GM19395 (cell line): ENCODE data around the gene PEF1.

Experiments used
- ATAC-seq: cut with Tn5 transposase; IDR thresholded peaks from one replicate; pipeline ENCODE4 v1.9.1; 2021; ENCODE audit warnings: mild to moderate bottlenecking, moderate library complexity; ENCODE audit not compliant: unreplicated experiment

The PEF1 gene

DNA sequence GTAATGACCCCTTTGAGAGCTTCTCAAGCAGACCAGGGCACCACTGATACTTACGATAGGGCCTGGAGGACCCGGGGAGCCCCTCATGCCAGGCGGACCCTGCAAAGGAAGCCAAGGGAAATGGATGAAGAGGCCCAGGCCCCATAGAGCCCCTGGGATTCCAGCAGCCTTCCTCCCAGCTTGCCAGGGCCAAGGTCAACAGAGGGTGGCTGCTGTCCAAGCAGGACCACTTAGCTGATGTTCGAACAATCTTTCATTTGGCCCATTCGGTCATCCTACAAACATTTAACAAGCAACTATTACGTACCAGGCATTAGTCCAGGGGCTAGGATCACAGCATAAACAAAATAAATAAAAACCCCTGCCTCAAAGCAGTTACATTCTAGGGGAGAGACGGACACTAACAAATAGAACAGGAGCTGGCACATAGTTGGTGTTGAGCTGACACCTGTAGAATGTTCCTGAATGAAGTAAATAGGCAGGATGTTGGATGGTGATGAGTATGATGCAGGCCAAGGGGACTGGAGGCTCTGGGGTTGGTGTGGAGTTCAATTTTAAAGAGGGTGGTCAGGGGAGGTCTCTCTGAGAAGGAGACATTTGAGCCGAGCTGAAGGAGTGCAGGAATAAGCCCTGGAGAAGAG, 27.0 kb upstream of the PEF1 start:
- no peak for ATAC-seq

DNA sequence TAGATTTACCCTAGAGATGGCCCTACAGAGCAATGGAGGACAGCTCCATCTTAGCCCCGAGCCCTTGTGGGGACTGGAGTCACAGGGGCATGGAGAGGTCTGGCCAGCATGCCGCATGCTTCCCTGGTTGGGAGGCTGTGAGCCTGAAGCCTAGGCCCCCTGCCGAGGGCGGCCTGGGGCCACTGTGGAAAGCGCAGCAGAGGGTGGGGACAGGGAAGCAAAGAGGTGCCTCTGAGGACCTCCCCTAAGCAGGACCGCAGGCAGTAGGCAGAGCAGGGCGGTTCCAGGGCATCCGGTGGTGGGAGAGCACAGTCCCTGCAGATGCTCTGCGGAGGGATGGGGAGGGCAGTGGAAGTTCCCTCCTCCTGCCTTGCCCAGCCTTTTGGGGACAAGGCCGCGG, 26.5 kb upstream of the PEF1 start:
- no peak for ATAC-seq

DNA sequence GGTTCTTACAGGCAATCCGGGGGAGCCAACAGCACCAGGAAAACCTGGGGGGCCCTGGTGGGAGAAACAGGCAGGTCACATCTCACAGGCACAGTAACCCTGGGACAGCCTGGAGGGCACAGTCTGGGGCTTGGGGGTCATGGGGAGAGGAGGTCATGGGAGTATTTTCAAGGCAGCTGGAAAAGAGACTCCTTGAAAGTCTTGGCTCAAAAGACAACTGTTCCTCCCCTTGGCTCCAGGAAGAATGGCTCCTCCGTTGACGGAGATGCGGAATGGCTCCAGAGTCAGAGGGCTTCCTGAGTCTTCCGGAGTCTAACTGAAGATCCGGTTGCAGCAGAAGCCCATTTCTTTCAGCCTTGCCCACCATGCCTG, 25.9 kb upstream of the PEF1 start:
- ATAC-seq = no peak

DNA sequence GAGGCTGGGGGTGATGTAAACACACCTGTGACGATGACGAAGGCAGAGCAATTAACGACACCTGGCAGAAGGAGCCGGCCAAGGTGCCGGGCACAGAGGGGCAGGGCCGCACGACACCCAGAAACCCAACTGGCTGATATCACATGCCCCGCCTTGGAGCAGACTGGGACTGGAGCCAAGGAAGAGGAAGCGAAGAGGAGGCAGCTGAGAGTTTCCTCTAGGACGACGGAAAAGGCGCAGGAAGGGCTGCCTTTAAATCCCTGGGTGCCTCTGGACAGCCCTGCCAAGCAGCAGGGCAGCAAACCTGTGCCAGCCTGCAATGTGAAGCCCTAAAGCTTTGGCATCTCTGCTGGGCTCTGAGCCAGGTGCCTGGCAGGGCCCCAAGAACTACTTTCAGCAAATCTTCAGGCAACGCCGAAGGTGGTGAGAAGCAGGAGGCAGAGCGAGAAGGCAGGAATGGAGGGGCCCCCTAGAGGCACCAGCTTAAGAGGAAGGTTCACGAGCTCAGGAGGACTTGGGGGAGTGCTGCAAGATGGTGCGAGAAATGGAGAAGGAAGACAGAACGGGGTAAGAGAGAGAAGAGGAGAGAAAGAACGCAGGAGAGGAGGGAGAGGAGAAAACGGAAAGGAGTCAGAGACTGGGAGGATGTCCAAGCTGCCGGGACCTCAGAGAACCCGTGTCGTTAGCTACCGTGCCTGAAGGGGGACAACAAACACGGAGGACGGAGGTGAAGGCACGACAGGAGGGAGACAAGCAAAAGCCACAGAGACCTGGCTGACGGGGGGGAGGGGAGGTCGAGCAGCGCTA, 25.3 kb upstream of the PEF1 start:
- no peak for ATAC-seq

DNA sequence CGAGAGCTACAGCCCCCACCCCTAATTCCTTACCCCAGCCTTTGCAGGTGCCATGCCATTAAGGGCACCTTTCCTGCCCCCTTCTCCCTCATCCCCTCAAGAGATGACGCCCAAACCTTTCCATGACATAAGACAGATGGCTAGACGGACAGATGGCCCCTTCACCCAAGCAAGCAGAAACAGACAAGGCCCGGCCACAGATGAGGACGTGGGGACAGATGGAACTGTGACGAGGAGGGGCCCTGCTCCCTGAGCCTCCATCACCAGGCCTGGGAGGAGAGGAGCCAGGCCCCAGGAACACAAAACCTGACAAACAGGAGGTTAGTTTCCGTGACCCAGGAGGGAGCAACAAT, 24.7 kb upstream of the PEF1 start:
- no peak for ATAC-seq

DNA sequence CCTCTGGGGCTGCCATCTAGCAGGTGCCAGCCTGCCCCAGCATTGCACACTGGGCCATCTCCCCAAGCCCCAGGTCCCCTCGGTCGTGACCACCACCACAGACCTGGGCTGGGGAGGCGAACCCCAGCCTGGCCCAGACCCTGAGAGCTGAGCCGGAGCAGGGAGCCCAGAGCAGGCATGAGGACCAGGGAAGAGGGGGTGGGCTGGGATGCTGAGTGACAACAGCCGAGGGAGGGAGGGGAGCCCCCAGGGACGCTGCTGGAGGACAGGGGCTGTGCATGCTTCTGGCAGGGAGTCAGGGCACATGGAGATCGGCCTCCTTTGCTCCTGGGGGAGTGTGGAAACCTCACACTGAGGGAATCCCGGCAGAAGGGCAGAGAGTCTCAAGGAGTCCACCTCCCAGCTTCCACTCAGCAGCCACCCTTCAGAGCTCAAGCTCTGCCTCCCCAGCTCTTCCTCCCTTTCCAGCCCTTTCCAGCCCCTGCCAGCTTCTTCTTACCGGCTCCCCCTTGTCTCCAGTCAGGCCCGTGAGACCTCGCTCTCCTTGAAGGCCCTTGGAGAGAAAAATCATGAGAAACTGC, 23.7 kb upstream of the PEF1 start:
- ATAC-seq = no peak

DNA sequence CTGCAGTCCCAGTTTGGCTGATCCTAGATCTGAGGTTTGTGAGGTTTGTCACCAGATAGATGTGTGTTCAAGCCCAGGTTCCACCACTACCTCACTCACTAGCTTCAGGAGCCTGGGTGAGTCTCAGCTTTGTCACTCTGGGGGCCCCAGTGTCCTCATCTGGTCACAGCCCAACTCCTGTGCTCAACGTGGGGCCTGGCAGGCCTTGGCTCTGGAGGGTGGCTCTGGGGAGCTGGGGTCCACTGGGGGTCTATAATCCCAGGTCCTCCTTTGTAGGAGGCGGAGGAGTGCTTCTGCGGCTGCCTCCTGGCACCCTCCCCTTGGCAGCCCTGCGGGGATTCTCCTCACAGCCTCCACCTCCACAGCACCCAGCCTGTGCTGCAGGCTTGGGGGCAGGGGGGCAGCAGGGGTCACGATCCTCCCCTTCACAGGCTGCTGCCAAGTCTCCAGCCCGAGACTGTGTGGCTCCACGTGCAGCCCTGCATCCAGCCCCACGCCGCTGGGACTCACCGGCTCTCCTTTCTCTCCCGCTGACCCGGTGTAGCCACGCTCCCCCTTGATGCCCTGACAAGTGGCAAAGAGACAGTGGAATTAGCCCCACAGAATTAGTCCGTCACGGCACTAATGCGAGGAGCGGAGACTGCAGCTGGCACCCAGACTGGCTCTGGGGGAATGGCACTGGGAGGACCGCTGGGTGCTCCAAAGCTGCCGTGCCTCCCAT, 22.5 kb upstream of the PEF1 start:
- no peak for ATAC-seq

DNA sequence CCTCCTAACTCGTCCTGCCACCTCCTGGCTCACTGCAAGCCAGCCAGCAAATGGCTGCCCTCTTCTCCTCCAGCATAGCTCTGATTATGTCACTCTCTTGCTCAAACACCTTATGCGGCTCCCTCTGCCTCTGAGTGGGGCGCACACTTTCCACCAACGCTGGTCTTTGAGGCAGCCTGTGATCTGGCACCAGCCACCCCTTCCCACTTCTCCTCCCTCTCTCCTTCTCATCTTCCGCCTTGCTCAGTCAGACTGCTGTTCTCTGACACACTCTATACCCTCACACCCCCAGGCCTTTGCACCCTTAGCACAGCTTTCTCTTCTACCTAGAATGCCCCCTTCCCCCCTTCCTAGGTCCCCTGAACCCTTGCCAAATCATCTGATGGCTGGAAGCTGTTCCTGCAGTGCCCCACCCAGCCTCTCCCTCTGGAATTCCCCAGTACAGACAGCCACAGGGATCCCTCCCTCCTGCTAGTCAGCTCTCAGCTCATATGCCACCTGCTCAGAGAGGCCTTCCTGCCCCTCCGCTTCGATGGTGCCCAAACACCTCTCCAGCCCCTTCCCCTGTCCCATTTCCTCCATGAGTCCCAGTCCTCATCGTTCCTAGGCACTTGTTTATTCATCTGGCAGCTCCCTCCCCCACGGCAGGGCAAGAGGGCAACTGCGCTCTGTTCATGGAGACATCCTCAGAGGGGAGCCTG, 21.7 kb upstream of the PEF1 start:
- no peak for ATAC-seq

DNA sequence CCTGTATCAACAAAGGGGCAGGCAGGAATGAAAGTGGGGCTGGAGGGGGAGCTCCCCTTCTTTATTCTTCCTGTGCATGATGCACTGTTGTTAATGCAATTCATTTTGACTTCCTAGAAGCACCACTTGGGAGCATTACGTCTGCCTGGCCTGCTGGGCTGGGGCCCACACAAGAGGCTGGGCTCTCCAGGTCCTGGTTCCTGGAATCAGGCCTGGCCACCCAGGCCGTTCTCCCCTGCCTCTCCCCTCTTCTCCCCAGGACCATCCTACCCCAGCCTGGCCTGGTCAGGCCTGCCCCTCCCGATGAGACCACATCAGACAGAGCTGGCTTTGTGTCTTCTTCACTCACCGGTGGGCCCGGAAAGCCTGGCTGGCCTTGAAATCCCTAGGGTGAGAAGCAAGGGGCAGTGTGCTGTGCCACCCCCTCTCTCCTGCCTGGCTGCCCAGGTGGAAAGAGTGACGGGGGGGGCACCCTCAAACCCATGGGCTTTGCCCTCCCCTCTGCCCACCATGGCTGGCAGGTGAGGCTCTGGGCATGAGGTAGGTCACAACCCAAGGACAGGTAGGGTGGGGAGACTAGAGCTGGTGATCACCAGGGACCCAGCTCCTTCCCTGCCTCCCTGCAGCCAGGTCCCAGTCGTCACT, 20.7 kb upstream of the PEF1 start:
- ATAC-seq = no peak

DNA sequence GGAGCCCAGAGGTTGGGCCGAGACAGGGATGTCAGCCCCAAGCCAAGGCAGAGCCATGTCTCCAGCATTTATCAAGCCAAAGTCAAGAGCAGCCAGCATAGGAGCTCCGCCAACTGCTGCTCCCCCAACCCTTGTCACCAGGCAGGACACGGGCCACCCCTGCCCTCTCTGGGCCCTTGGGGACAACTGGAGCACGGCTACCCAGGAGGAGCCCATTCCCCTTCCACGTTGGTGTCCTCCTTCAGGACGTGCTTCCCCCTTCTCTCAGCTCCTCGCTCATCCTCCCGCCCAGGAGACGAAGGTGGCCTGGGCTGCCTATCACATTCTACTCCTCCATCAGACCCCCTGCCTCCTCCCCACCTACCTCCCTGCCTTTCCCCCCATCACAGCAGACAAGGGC, 19.9 kb upstream of the PEF1 start:
- ATAC-seq = no peak

DNA sequence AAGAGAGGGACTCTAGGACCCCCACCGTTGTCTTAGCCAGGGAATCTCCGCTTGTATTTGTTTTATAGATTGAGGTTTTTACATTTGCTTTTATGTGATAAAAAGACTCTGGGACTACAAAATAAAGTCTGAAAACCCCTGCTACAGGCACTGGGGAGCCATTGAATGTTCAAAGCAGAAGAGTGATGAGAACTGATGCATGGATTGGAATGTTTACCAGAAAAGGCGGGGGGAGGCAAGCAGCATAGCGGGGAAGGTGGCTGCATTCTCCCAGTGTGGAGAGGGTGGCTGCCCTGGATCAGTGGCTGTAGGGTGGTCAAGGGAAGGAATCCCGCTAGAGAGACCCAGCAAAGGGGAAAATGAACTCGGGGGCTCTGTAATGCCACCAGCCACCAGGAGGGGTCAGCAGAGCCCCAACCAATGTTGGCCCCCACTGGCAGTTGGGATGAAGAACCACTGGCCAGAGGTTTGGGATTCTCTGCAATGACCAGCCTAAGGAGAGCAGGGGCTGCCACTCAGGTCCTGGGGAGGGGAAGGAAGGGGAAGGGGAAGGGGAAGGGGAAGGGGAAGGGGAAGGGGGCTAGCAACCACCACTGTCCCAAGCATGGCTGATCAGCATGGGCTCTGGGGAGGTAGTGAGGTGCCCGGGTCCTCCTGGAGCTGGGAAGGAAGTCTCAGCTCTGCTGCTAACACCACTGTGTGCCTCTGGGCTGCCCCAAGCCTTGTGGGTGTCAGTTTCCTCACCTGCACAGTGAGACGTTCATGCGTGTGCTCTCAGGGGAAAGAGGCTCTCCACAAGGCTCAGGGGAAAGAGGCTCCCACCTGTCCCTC, 19.2 kb upstream of the PEF1 start:
- no peak for ATAC-seq

DNA sequence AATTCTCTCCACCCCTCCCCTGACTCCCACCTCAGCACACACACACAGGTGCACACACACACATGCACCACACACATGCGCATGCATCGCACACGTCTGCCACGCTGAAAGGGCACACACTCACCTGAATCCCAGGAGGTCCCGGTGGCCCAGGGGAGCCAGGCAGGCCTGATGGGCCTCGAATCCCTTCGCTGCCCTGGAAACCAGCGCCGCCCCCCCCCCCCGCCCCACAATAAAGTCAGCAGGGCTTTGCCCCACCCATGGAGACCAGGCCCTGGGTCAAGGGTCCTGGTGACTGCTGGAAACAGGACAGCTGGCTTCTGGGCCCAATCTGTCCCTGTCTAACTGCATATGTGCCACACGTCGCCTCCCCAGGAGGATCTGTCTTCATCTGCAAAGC, 17.8 kb upstream of the PEF1 start:
- ATAC-seq = no peak

DNA sequence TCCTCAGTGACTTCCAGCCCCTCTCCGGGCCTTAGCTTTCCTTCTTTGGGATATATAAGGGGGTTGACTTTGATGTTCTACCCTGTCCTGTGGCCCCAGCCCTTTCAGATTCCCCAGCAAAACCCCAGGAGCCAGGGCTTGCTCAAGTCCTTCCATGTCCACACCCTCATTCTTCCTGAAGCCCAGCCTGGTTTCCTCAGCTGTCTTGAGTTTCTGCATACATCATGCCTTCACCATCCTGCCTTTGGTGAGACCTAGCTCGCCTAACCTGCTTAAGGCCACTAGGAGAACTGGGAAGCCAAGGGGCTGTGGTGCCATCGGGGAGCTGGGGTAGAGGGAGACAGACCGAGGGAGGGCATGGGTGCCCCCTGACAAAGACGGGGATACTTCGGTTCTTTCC, 17.2 kb upstream of the PEF1 start:
- no peak for ATAC-seq

DNA sequence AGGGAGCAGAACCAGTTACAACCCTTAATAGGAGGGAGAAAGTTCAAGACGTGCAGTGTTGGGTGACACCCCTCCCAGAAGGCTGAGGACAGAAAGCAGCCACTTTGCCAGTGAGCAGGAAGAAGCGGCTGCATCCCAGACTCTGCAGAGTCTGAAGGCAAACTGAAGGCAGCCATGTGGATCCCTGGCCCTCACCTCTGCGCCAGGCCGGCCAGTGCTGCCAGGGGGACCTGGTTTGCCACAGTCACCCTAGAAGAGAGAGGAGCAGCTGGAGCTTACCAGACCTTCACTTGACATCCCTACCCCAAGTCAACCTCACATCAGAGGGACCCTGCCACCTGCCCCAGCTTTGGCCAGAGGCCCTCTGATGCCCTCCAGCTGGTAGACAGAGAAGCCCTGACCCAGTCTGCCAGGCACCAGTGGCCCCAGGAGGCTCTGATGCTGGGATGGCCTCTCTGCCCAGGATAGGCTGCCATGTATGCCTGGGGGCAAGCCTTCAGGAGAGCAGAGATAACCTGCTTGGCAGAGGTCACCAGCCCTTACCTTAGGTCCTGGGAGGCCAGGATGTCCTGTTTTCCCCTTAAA, 16.3 kb upstream of the PEF1 start:
- no peak for ATAC-seq

DNA sequence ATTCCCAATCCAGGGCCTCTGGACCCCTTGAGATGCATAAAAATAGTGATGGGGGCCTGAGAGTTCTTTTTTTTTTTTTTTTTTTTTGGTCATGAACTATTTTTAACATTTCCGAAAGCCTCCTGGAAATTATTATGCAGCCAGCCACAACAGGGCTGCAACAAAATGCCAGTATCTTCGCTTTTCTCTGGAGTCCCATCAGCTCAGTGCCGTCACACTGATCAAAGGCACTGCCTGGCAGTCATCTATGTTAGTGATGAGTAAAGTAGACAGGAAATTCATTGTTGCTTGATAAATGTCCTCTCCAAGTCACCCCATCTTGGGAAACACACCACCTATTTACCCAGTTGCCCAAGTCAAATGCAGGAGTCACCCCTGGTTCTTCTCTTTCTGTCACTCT, 15.2 kb upstream of the PEF1 start:
- no peak for ATAC-seq

DNA sequence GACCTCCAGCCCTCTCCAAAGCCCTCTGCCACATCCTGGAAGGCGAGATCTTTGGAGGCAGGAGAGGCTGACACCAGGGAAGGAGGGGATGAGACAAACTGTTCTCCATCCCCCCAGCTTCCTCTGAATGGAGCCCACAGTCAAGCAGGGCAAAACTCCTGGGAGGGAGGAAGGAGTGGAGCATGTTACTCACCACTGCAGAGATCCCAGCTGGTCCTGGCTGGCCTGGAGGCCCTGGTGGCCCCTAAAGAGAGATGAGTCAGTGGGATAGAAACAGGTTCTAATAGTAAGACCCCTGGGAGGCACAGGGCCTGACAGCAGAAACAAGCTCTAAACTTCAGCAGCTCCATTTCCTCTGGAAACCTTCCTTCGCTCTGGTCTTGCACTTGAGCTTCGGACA, 14.0 kb upstream of the PEF1 start:
- no peak for ATAC-seq

DNA sequence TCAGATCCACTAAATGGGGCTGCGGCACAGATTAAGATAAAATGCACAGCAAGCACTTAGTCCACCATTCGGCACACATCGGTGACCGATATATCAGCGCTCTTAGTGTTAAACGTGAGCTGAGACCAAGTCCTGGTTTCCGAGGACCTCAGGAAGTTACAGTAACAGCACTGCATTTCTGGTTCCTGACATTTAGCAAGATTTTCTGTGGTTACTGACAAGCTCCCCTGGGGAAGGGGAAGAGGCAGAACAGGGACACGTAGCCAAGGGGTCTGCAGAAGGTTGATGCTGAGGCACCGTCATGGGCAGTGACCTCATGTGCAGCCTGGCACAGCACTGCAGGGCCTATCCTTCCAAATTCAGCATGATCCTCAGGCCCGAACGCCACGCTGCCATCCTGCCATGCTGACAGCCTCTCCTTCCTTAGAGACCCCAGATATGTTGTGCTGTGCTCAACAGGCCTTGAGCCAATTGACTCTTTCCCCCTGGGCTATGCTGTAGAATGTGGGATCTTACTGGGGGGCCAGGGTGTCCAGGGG, 13.4 kb upstream of the PEF1 start:
- no peak for ATAC-seq

DNA sequence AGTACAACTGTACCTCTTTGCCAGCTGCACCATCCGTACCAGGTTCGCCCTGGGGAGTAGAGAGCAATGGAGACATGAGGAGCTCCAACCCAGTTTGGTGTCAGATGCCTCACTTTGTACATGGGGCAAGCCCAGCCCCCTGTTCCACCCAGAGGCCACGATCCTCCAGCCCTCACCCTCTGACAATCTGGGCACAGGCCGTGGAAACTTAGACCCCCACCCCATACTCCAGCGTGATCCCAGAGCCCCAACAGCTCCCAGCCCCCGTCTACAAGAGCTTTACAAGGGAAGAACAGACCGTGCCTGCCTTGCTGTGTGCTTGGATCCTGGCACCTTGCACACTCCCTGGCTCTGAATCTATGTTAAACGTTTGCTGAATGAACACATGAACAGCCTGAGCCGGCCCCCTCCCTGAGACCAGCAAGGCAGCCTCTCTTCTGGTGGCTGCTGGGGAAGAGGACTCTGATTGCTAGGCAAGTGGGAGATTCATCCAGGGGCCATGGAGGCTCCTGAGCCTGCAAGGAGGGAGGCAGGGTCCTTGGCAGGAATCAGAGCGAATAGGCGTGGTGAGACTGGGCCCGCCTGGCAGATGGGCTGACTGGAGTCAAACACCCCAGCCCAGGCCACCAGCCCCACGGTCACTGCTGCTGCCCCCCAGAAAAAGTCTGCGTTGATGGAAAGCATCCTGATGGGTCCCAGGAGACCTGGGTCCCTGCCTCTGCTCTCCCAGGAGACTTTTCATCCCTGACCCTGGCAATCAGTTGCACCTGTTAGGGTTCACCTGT, 12.5 kb upstream of the PEF1 start:
- no peak for ATAC-seq

DNA sequence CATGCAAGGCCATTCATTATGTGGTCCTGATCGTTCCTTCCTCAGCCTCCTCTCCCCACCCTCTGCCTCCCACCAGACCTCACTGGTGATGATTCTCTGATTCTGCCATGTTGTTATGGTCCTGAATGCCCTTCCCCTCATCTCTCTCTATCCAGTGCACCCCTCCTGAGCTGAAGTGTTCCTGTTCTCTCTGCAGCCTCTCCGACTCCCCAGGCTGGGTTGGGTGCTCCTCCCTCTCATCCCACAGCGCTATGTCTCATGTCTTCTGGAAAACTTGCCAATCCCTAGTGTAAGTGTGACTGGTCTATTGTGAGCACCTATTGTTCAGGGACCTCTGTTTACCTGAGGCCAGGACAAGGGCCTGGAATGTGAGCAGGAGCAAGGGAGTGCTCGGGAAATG, 11.1 kb upstream of the PEF1 start:
- no peak for ATAC-seq
